MM.1S (cell line): ENCODE measurements around the gene TCP11.

Experiments used
- EZH2 ChIP-seq: fragments of 300-600 bp; sonication (generic); optimal IDR thresholded peaks from 2 replicates; pipeline ENCODE3; 2017; ENCODE audit warnings: low read depth, mild to moderate bottlenecking, antibody characterized with exemption, low read length, mixed read lengths
- EZH2phosphoT487 ChIP-seq: fragments of 300-600 bp; sonication (generic); IDR thresholded peaks from 2 replicates; pipeline ENCODE4 v1.6.1; 2018; ENCODE audit warnings: antibody characterized with exemption, low read length
- TF ChIP-seq, protein P1 (sequence below): fragments of 300-600 bp; sonication (generic); IDR thresholded peaks from 2 replicates; pipeline ENCODE4 v1.5.1; 2016; ENCODE audit warnings: antibody characterized with exemption, low read length, mixed read lengths

- no peak for TF ChIP-seq EZH2
- TF ChIP-seq, protein P1, sequence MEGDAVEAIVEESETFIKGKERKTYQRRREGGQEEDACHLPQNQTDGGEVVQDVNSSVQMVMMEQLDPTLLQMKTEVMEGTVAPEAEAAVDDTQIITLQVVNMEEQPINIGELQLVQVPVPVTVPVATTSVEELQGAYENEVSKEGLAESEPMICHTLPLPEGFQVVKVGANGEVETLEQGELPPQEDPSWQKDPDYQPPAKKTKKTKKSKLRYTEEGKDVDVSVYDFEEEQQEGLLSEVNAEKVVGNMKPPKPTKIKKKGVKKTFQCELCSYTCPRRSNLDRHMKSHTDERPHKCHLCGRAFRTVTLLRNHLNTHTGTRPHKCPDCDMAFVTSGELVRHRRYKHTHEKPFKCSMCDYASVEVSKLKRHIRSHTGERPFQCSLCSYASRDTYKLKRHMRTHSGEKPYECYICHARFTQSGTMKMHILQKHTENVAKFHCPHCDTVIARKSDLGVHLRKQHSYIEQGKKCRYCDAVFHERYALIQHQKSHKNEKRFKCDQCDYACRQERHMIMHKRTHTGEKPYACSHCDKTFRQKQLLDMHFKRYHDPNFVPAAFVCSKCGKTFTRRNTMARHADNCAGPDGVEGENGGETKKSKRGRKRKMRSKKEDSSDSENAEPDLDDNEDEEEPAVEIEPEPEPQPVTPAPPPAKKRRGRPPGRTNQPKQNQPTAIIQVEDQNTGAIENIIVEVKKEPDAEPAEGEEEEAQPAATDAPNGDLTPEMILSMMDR = no peak
- no peak for TF ChIP-seq EZH2phosphoT487
These were observed 72.9 kb downstream of the TCP11 start for GRCh38 chr6:35068206-35068605.
